Progenitor cell of endocrine pancreas (in vitro differentiated cells): Measurements from ENCODE around the gene RPS18. TPM values are rescaled to one million over a fixed set of nuclear protein-coding genes. Genes with fewer than 3 reads are reported as not detected.
A peak's percentile ranks its signal among the peaks of the same experiment; 100 is the strongest.
"Not testable (repeated sequence)": the region's sequence is repeated elsewhere in the genome, so short reads cannot be mapped to it uniquely, and the experiment has no call there.

Source experiments
- DNase-seq: peaks from one replicate; pipeline ENCODE4 v3.0.0; 2021; ENCODE audit warnings: low spot score; ENCODE audit not compliant: unreplicated experiment
- H3K27ac Mint-ChIP-seq: 2 replicates; pipeline ENCODE4 v1.8.0; 2021; ENCODE audit warnings: mild to moderate bottlenecking, moderate library complexity, mixed read lengths
- H3K27me3 Mint-ChIP-seq: 2 replicates; pipeline ENCODE4 v1.8.0; 2021; ENCODE audit warnings: mixed read lengths
- H3K36me3 Mint-ChIP-seq: 2 replicates; pipeline ENCODE4 v1.8.0; 2022; ENCODE audit warnings: mixed read lengths; ENCODE audit not compliant: insufficient read depth
- H3K4me1 Mint-ChIP-seq: 2 replicates; pipeline ENCODE4 v1.8.0; 2021; ENCODE audit warnings: low read depth, mixed read lengths
- H3K4me3 Mint-ChIP-seq: 2 replicates; pipeline ENCODE4 v1.8.0; 2021; ENCODE audit warnings: low read depth, mild to moderate bottlenecking, moderate library complexity, mixed read lengths
- H3K9me3 Mint-ChIP-seq: 2 replicates; pipeline ENCODE4 v1.8.0; 2021; ENCODE audit warnings: low read depth, mixed read lengths
- CTCF ChIP-seq: fragments of 200-600 bp; sonication (generic); IDR thresholded peaks from one replicate; pipeline ENCODE4 v1.5.0; 2021; ENCODE audit warnings: antibody characterized with exemption, mild to moderate bottlenecking; ENCODE audit not compliant: unreplicated experiment
- total RNA-seq: library from RNA; stranded (reverse); gene quantifications from 2 replicates; pipeline ENCODE4 v1.2.1, GENCODE V29; 2021

The RPS18 gene
- total RNA-seq, 1 donor from 2014 or later, result 1,974 TPM

GRCh38 chr6:33254591-33254990 is 17.3 kb upstream of the RPS18 start:
- Mint-ChIP-seq H3K27ac (no peak overlapping the region), H3K27me3 (no peaks in the 10 kb centered on the region), H3K36me3 (peaks cover 32% of the 10 kb centered on the region), H3K4me1 (peaks cover 7% of the 10 kb centered on the region), H3K4me3 (no peak overlapping the region), H3K9me3 (no peaks in the 10 kb centered on the region)
- DNase-seq, result no peak
- no peak for TF ChIP-seq CTCF

GRCh38 chr6:33259032-33259431 is 12.8 kb upstream of the RPS18 start:
- no peaks in the 10 kb centered on the region for H3K4me1 Mint-ChIP-seq
- H3K36me3 Mint-ChIP-seq, result peaks cover 39% of the 10 kb centered on the region
- DNase-seq, result no peak
- no peak overlapping the region for H3K27ac Mint-ChIP-seq
- H3K9me3 Mint-ChIP-seq, result no peaks in the 10 kb centered on the region
- no peaks in the 10 kb centered on the region for H3K27me3 Mint-ChIP-seq
- no peak overlapping the region for H3K4me3 Mint-ChIP-seq
- TF ChIP-seq CTCF, result no peak

DNA sequence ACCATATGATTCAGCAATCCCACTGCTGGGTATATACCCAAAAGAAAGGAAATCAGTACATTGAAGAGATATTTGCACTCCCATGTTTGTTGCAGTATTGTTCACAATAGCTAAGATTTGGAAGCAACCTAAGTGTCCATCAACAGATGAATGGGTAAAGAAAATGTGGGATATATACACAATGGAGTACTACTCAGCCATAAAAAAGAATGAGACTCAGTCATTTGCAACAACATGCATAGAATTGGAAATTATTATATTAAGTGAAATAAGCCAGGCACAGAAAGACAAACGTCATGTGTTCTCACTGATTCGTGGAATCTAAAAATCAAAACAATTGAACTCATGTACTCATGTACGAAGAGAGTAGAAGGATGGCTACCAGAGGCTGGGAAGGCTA is 9.4 kb upstream of the RPS18 start:
- H3K27ac Mint-ChIP-seq, DNase-seq, H3K4me1 Mint-ChIP-seq, H3K9me3 Mint-ChIP-seq, H3K27me3 Mint-ChIP-seq, H3K4me3 Mint-ChIP-seq: not testable (repeated sequence)
- peaks cover 39% of the 10 kb centered on the region for H3K36me3 Mint-ChIP-seq

DNA sequence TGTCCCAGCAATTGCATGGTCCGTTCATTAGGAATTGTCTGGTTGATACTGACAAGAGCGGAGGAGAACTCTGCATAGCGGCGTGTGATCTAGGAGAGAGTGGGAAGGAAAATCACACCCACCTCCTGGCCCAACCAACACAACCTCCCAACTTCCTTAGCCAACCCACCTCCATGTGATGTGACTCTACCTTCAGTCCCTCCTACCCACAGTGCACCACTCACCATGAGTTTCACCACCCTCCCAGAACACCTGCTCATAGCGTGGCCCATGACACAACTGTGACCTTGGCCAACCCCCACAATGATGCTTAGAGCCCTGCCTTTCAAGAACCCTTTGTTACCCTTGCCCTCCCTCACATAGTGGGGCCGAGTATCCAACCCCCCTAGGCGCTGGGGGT is 7.9 kb upstream of the RPS18 start:
- H3K4me1 Mint-ChIP-seq, result no peaks in the 10 kb centered on the region
- TF ChIP-seq CTCF, result no peak
- no peak for DNase-seq
- no peak overlapping the region for H3K4me3 Mint-ChIP-seq
- peaks cover 38% of the 10 kb centered on the region for H3K36me3 Mint-ChIP-seq
- H3K9me3 Mint-ChIP-seq, result no peaks in the 10 kb centered on the region
- H3K27me3 Mint-ChIP-seq, result no peaks in the 10 kb centered on the region
- H3K27ac Mint-ChIP-seq, result no peak overlapping the region

GRCh38 chr6:33271117-33271467 is 783 bp upstream of the RPS18 start:
- TF ChIP-seq CTCF, result peak; percentile 28
- Mint-ChIP-seq H3K27me3 (no peaks in the 10 kb centered on the region), H3K36me3 (peaks cover 20% of the 10 kb centered on the region)

DNA sequence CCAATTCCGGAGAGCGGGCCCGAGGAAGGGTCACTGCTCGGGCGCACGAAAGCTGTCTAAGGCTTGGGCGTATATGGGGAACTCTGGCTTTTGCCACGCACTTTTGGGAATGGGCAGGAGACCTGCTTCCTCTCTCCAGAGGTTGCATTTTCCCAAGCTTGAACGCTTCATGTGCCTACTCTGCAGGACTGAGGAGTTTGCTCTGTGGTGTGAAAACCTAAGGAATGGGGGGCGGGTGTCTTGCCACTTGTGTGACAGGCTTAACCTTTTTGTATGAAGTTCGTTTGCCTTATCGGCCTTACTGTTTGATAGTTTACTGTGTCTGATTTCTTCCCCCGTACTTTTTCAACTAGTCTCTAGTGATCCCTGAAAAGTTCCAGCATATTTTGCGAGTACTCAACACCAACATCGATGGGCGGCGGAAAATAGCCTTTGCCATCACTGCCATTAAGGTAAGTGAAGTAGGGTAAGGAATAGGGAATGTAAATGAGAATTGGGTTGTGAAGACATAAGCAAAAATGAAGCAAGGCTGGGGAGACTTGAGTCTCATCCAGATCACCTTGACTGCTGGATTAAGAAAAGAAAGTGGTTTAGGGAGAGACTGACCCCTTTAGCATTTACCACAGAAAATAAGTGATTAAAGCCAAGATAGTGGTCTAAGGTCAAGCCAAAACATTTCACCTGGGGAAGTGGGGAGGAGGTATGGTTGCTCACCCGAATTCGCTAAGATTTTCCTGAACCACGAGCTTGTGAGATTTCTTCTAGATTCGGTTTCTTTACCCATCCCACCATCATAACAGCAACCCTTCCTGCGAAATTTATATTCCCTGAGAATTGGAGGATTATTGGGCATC is 627 bp downstream of the RPS18 start:
- Mint-ChIP-seq H3K36me3 (peaks cover 22% of the 10 kb centered on the region), H3K27me3 (no peaks in the 10 kb centered on the region), H3K4me1 (peaks cover 33% of the 10 kb centered on the region), H3K27ac (peak overlapping the region; percentile 99), H3K4me3 (peak overlapping the region; percentile 100), H3K9me3 (no peaks in the 10 kb centered on the region)
- no peak for DNase-seq
- TF ChIP-seq CTCF, result no peak

More at GRCh38 chr6:33271117-33271467, 783 bp upstream of the RPS18 start:
- no peak for DNase-seq
- Mint-ChIP-seq H3K4me1 (peaks cover 27% of the 10 kb centered on the region), H3K9me3 (no peaks in the 10 kb centered on the region), H3K27ac (peak overlapping the region; percentile 99), H3K4me3 (peak overlapping the region; percentile 100)
